Fibroblast of skin of left biceps (primary cell): ENCODE measurements around the gene CDH24.

ENCODE experiments used
- DNase-seq, 2 experiments: peaks; one replicate each; pipeline ENCODE4 v3.0.0-alpha.2; 2013; ENCODE audit warnings: low read depth in 2 of 2

CDH24 gene

DNA sequence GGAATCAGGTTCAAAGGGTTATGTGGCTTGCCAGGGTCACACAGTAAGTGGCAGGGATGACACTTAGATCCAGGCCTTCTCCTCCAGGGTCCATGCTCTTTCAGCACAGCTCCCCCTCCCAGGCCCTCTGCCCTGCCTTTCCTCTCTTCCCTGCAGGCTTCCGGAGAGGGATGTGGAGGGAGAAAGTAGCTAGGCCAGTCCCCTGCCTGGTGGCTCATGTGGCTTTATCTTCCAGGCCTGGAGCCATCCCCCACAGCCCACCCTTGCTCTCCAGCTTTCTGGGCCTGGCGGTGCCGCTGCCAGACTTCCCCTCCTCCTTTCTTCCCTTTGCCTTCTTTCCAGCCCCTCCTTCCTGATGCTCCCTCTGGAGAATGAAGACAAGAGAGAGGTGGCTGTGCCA lies 13.6 kb downstream of the CDH24 start:
- DNase-seq, result no peak

DNA sequence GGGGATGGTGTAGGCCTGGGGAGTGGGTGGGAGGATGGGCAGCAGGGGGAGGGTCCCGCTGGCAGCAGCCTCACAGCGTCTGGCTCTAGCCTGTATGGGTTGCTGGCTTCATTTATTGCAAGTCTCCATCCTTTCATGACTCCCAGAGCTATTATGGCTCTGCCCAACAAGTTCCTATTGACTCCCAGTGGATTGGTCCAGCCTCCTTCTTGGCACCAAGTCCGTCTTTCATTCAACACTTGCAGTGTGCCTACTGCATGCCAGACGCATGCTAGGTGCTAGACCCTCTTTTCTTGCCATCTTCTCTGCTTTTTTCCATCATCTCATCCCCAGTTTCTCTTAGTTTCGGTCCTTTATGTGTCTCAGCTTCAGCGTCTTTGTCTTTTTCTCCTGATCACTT lies 14.2 kb downstream of the CDH24 start:
- DNase-seq, result no peak

DNA sequence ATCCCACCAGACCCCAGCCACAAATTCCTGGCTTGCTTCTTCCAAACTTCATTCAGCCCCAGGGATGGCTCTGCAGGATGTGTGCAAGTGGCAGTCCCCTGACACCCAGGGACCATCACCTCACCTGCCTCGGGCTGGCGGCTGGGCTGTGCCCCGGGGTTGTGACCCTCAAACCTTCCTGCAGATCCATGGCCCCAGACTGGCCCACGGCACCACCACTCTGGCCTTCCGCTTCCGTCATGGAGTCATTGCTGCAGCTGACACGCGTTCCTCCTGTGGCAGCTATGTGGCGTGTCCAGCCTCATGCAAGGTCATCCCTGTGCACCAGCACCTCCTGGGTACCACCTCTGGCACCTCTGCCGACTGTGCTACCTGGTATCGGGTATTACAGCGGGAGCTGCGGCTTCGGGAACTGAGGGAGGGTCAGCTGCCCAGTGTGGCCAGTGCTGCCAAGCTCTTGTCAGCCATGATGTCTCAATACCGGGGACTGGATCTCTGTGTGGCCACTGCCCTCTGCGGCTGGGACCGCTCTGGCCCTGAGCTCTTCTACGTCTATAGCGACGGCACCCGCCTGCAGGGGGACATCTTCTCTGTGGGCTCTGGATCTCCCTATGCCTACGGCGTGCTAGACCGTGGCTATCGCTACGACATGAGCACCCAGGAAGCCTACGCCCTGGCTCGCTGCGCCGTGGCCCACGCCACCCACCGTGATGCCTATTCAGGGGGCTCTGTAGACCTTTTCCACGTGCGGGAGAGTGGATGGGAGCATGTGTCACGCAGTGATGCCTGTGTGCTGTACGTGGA lies 15.0 kb downstream of the CDH24 start, which contains the start of gene PSMB11:
PSMB11 (plus strand) TSS at position 51 of the 804 bp plus-strand sequence; CDS start at position 65, 14 bp downstream.
- DNase-seq, result no peak

DNA sequence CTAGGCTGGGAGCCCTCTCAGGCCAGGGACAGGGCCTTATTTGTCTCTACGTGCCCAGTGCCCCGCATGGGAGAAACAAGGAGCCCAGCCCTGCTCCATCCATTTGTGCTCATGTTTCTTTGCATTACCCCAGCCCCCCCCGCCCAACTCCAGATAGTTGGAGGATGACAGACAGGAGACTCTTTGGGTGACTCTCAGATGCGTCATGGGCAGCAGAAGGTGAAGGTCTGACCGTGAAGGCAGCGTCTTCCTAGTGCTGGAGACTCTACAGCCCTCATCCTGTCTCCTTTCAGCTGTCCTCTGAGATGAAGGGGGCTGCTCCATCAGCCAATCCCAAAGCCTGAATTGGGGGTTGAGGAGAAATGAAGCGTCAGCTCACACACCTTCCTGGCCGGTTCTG lies 15.6 kb downstream of the CDH24 start:
- no peak for DNase-seq

DNA sequence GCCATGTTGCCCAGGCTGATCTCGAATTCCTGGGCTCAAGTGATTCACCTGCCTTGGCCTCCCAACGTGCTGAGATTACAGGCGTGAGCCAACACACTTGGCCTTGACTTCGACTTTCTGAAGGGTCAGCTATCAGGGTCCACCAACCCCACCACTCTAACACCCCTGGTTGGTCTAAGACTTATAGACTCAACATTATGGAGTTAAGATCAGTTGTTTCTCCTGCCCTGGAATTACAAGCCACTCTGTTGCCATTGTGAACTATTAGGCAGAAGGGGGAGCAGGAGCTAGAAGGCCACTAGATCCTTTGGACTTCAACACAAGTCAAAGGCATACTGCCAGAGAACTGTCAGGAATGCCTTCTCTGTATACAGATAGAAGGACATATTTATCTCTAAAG lies 17.2 kb downstream of the CDH24 start:
- DNase-seq, result no peak

DNA sequence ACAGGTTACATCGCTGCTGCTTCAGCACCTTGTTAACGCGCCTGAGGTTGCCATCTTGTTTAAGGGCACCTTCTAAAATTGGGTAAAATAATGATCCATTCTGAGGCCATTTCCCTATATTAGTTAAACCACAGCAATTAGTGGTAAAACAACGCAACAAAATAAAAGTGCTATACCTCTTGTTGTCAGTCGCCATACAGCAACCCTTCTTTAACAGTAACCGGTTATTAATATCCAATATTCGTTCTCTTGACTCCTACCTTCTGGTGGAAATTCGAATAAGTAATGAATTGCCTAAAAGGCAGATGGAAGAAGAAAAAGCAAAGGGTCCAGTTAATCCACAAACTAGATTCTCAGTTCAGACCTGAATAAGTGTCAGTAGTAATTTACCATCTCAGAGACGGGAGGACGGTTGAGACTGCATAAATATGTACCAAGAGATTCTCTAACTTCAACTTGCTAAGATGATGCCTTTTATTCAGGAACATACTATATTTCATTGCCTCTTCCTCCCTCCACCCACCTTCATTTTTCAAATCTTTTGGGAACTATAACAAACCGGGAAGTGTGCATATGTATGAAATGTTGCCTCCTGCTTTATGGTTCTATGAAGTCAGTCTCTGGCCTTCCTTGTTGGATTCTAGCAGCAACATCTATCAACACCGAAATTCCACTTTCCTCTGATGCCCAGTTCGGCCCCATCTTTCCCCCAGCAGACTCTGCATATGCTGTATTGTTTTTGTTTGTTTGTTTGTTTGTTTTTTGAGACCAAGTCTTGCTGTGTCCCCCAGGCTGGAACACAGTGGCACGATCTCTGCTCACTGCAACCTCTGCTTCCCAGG lies 21.8 kb downstream of the CDH24 start:
- no peak for DNase-seq

DNA sequence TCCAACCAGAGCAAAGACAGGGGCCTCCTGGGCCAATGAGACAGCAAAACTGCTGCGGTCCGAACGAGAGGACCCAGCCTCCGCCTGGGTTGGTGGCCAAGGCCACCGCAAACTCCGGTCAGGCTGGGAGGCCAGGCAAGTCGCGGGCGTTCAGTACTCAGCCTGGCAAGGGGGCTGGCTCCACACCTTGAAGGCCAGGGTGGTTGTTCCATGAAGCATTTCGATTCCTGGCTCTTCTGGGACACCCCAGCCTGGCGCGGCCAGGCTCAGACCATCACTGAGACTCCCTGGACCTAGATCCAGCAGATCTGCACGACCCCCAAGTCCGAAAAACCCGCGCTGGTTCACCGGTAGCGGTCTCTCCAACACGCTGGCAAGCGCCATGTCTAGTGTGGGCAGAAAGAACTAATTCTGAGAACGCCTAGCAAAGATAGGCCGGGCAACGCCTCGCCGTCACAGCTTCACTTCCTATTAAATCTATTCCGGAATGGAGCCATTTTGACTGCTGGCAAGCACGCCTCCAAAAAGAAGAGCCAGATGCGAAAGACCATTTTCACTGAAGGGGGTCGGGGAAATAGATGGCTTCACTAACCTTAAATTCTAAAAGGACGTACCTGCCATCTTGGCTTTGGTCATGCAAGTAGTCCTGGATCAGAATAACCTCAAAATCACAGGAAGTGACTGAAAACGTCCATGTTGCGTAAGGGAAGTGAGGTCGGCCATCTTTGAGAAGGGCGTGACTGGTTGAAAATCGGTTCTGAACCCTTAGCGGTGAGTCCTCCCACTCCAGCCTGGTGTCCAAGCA lies 22.6 kb downstream of the CDH24 start, which contains the start of gene PSMB5:
PSMB5 (minus strand) TSS at position 403 of the 805 bp plus-strand sequence; CDS start at position 384, 19 bp downstream.
- DNase-seq, result peak; percentile 82

DNA sequence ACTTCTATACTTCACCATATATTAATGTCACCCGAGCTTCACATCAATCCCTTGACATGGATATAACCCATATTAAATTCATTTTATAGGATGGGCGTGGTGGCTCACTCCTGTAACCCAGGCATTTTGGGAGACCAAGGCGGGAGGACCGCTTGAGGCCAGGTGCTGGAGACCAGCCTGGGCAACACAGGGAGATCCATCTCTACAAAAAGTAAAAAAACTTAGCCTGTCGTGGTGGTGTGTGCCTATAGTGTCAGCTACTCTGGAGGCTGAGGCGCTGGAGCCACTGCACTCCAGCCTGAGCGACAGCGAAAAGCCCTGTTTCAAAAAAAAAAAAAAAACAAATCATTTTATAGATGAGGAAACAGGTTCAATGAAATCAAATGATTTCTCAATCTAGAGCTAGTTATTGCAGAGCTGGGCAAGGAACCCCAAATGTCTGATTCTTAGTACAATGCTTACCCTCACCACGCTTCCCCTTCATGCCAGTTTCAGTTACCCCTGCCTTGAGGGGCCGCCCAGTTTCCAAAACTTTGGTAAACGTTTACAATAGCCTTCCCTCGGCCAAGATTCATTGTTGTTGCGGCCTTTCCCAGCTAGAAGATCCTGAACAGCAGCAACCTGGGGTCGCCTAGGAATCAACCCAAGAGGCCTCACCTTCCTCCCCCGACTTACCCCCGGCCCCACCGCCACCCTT lies 23.4 kb downstream of the CDH24 start:
- no peak for DNase-seq

DNA sequence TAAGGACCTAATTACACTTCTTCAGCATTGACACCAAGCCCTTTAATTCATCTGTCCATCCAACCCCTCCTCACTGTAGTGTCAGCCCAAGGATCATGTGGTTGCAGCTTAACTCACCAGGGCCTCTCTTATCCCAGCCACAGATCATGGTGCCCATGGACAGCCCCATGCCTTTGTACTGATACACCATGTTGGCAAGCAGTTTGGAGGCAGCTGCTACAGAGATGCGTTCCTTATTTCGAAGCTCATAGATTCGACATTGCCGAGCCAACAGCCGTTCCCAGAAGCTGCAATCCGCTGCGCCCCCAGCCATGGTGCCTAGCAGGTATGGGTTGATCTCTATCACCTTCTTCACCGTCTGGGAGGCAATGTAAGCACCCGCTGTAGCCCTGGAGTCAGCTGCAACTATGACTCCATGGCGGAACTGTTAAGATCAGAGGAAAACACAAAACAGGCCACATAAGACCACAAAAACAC lies 24.0 kb downstream of the CDH24 start:
- DNase-seq, result no peak

DNA sequence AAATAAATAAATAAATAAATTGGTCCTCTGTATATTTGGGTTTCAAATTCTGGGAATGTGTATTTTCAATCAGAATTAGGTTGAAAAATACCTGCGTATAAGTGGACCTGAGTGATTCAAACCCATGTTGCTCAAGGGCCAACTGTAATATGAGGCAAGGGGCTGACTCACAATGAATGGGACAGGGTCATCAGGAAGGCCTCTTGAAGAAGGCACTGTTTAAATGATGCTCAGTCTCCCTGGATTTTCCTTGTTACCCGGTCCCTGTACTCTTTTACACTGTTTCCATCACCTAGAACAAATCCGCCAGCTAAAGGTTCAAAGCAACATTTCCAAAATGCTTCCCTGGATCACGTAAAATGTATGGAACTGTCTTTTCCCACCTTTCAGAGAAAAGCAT lies 26.4 kb downstream of the CDH24 start:
- no peak for DNase-seq

DNA sequence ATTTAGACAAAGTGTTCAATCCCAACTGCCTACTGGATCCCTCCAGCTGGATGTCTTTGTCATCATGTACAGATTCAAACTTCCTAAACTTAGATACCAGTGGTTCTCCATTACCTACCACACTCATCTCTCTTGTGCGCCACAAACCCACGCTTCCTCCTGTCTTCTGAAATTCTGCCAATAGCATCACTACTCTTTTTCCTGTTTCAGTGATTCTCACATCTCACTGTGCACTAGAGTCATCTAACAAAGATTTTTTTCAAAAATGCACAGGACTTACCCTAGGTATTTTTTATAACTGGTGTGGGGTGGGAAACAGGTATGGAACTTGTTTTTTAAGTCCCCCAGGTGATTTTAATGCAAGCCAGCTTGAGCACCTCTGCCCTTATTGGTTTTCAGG lies 28.5 kb downstream of the CDH24 start:
- no peak for DNase-seq

DNA sequence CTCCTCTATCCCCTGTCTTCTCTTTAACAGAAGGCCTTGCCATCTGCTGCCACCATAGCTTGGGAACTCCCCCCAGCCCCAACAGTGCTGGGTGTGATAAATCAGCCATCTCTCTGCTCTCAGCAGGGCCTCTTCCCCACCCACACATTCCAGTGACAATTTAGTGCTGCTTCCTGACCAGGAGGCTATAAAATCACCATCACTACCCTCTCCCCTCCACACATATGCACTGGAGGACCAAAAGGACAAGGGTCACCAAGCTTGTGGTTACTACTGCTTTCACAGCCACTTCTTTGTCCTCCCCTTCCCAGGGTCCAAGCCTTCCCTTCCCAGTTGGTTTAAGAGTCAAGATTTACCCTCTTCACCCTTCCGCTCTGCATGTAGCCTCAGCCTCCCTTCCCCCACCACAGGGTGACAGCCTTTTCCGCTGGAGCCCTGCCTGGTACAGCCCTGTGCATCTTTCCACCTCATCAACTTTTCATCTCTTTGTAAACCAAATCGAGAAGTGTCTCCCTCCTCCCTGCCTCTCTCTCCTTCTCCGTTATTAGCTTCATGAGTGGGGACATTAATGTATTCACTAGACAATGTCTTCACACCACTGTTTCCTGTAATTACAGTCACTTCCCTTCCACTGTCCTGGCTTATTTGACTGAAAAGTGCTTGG lies 32.0 kb downstream of the CDH24 start:
- no peak for DNase-seq

DNA sequence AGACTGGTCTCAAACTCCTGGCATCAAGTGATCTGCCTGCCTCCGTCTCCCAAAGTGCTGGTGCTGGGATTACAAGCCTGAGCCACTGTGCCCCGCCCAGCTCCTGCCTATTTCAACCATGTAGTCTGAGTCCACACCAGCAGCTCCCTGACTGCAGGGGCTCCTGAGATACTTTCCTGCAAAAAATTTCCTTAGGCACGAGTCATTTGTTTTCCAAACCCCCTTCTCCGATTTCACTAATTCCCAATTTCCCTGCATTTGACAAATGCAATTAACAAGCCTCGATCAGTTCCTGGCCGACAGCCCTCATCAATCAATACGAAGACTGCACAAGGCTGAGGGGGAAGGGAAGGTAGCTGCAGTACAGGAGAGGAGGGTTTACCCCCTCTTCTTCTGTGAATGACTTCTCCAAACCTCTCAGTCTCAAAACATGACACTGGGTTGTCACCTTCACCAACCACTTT lies 32.7 kb downstream of the CDH24 start:
- no peak for DNase-seq

DNA sequence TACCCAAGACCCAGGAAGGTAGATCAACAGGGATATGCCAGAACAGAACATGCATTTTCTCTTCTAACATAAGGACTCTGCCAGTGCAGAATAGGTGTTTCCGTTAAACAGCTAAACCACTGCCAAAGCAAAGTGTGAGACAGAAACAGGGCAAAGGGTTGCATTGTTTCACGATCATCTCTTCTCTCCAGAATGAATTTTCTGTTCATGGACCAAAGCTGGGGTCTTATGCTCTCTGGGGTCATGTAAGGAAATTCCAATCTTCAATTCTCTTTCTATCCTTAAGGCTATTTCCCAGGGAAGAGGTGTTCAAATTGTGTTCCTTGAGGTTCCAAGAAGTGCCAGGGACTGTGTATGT lies 33.5 kb downstream of the CDH24 start:
- no peak for DNase-seq

DNA sequence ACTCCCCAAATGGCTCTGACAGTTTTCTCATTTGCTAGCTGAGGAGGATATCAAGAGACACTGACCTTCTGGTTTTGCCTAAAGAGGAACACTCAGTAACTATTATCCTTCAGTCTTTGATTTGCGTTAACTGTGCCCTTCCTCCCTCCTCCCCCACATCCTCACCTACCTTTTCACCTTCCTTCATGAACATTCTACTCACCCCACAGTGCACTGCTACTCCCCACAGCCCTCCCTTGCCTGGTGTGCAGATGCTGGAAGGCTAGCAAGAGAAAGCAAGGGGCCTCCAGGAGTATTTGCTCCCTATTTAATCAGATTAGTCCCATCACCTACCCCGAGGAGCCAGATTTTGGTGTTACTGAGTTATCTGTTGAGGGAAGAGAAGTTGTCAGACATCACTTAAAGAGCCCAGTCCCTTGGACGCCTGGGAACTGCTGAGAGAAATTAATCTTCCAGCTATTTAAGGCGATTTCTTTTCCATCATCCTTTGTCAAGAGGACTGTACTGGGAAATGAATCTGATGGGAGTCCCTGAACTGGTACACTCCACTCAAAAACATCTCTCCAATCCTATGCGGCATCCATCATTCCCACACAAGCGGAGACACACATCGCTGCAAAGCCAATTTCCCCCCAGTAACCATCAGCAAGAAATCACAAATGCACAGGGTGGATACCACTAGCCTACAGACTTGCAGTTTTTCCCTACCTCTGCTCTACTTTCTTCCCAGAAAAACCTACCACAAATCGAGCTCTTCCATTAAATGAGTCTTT lies 34.1 kb downstream of the CDH24 start:
- no peak for DNase-seq

DNA sequence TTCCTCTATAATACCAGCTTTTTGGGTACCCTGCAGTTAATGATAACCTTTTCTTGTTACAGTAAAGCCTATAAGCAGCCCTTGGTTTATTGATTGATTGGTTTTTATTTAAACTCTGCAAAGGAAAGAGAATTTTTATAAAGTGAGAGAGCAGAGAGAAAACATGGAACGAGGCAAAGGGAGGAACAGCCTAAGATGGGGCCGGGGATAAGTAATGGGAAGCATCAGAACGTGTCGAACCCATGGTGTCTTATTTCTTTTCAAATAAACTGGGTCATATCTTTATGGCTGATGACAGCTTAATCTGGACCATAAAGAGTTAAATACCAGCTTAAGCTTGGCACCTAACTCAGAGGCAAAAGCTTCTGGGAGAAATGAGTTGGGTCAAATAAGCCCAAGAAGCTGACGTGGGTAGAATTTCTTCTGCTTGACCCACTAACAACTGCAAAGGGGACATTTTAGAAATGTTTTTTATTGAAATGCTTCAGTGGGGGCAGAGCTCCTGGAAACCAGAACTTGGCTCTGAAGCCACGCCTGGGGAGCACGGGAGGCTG lies 35.4 kb downstream of the CDH24 start:
- DNase-seq, result no peak

DNA sequence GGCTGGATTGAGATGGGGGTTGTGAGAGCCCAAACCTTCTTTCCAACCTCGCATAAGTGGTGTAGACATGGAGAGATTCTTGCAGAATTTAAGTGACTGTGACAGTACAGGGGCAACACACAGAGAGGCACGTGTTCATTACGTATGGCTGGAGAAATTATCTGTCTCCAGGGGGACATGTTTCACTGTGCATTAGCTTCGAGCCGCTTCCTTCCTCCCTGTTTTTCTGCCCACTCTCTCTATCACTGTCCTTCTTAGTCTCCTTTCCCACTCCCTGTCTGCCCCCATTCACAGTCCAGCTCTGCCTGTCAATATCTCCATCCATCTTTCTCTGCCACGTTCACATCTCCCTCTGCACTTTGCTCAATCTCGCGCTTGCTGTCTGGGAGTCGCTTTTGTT lies 35.9 kb downstream of the CDH24 start:
- no peak for DNase-seq

DNA sequence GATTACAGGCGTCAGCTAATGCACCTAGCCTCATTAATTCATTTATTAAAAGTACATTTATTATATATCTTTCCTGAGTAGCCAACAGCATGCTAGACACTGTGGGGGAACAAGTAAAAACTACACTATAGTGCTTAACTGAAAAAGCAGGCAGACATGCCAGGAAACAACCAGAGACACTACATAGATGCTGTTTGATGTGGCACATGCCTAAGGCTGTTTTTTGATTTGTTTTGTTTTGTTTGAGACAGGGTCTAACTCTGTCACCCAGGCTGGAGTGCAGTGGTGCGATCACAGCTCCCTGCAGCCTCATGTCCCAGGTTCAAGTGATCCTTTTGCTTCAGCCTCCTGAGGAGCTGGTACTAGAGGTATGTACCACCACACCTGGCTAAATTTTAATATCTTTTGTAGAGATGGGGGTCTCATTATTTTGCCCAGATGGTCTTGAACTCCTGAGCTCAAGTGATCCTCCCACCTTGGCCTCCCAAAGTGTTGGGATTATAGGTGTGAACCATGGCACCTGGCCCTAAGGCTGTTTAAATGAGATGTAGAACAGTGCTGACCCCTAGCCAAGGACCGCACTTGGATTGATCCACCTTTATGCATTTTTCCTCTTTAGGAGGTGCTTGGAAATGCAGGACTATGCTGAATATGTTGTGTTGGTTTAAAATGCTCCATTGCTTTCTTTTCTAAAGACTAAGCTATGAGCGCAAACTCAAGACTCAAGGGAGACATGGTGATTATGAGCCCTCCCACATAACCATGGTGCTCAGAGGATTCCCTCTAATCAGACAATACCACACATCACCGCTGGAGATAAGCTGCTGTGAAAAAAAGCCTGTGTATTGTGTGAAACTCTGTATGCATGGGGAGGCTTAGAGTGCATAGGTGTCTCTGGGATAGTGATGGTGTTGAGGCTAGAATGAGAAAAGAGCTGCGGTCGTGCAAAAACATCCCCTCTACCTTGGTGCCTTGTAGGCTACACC lies 36.9 kb downstream of the CDH24 start:
- no peak for DNase-seq
